ENCODE data around the gene TRIM59. TPM values are rescaled to one million over a fixed set of nuclear protein-coding genes. Genes with fewer than 3 reads are reported as not detected.

TRIM59 gene
- total RNA-seq, 2 donors from 2014 or later, result 32.7 to 33.1 TPM

- Histone ChIP-seq H3K27me3 (ENCODE audit: control insufficient read depth, insufficient read depth, low read length, poor library complexity, severe bottlenecking) (peaks cover 65% of the 10 kb centered on the region), H3K4me3 (ENCODE audit: low read length) (no peak overlapping the region), H3K27ac (ENCODE audit: low read depth, low read length) (no peak overlapping the region), H3K9me3 (ENCODE audit: control insufficient read depth, low read length) (peaks cover 9% of the 10 kb centered on the region), H3K36me3 (ENCODE audit: control insufficient read depth, insufficient read depth, low read length) (no peaks in the 10 kb centered on the region), H3K4me1 (ENCODE audit: control insufficient read depth, insufficient read depth, low read length) (peaks cover 11% of the 10 kb centered on the region), H3K9ac (ENCODE audit: extremely low read depth, low read length, poor library complexity, severe bottlenecking) (no peak overlapping the region)
- WGBS, 2 experiments (ENCODE audit: insufficient coverage in 1 of 2, insufficient read length in 1 of 2), result 93 to 100% methylated on average over 1 to 3 of the region's 3 CpGs
- H3K4me1 Mint-ChIP-seq, result peaks cover 22% of the 10 kb centered on the region
- no peak overlapping the region for H3K27ac Mint-ChIP-seq
- no peak overlapping the region for H3K4me3 Mint-ChIP-seq
- peaks cover 12% of the 10 kb centered on the region for H3K9me3 Mint-ChIP-seq
- TF ChIP-seq, protein P1, sequence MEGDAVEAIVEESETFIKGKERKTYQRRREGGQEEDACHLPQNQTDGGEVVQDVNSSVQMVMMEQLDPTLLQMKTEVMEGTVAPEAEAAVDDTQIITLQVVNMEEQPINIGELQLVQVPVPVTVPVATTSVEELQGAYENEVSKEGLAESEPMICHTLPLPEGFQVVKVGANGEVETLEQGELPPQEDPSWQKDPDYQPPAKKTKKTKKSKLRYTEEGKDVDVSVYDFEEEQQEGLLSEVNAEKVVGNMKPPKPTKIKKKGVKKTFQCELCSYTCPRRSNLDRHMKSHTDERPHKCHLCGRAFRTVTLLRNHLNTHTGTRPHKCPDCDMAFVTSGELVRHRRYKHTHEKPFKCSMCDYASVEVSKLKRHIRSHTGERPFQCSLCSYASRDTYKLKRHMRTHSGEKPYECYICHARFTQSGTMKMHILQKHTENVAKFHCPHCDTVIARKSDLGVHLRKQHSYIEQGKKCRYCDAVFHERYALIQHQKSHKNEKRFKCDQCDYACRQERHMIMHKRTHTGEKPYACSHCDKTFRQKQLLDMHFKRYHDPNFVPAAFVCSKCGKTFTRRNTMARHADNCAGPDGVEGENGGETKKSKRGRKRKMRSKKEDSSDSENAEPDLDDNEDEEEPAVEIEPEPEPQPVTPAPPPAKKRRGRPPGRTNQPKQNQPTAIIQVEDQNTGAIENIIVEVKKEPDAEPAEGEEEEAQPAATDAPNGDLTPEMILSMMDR (conservative IDR thresholded peaks at IDR 0.05), result no peak
- no peak for DNase-seq
- H3K27me3 Mint-ChIP-seq (ENCODE audit: insufficient read depth), result peaks cover 49% of the 10 kb centered on the region
- H3K36me3 Mint-ChIP-seq (ENCODE audit: low read depth), result no peaks in the 10 kb centered on the region
These were observed 10.4 kb upstream of the TRIM59 start for GRCh38 chr3:160460033-160460432.

DNA sequence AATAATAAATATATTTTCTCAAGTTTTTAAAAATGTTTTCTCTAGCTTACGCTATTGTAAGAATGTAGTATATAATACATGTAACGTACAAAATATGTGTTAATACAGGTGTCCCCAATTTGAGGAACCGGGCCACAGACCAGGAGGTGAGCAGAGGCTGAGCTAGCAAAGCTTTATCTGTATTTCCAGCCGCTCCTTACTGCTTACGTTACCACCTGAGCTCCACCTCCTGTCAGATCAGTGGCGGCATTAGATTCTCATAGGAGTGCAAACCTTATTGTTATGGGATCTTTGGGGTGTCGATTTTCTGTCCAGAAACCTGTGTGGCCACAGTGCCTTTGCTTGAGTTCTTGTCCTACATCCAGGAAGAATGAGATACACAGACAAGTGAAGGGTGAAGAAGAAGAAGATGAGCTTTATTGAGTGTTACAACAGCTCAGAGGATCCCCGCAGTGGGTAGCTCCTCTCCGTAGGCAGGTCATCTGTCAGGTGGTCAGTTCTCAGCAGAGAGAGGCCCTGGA lies 9.9 kb upstream of the TRIM59 start:
- Histone ChIP-seq H3K9me3 (ENCODE audit: control insufficient read depth, low read length) (peaks cover 9% of the 10 kb centered on the region), H3K4me3 (ENCODE audit: low read length) (no peak overlapping the region), H3K9ac (ENCODE audit: extremely low read depth, low read length, poor library complexity, severe bottlenecking) (no peak overlapping the region), H3K27ac (ENCODE audit: low read depth, low read length) (no peak overlapping the region), H3K27me3 (ENCODE audit: control insufficient read depth, insufficient read depth, low read length, poor library complexity, severe bottlenecking) (peaks cover 65% of the 10 kb centered on the region), H3K36me3 (ENCODE audit: control insufficient read depth, insufficient read depth, low read length) (no peaks in the 10 kb centered on the region), H3K4me1 (ENCODE audit: control insufficient read depth, insufficient read depth, low read length) (peaks cover 11% of the 10 kb centered on the region)
- Mint-ChIP-seq H3K9me3 (peaks cover 12% of the 10 kb centered on the region), H3K36me3 (ENCODE audit: low read depth) (no peaks in the 10 kb centered on the region), H3K4me3 (no peak overlapping the region), H3K4me1 (peaks cover 22% of the 10 kb centered on the region), H3K27me3 (ENCODE audit: insufficient read depth) (peaks cover 53% of the 10 kb centered on the region), H3K27ac (no peak overlapping the region)
- DNase-seq, result no peak
- TF ChIP-seq, protein P1 (conservative IDR thresholded peaks at IDR 0.05), result no peak
- 95 to 99% methylated on average over 6 to 9 of the region's 9 CpGs for WGBS, 2 experiments (ENCODE audit: insufficient coverage in 1 of 2, insufficient read length in 1 of 2)

DNA sequence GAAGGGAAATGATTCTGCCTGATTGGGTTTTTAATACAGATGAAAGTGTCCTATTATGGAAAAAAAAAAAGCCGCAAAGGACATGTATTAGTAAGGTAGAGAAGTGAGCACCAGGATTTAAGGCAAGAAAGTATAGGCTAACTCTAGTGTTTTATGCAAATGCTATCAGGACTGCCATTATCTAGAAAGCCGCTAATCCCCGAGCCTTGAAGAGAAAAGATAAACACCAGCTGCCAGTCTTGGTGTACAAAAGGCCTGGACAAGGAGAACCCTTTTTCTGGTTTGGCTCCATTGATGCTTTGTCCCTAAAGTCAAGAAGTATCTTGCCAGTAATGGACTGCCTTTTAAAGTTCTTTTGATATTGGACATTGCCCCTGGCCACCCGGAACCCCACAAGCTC lies 8.6 kb upstream of the TRIM59 start:
- peaks cover 62% of the 10 kb centered on the region for H3K27me3 Mint-ChIP-seq (ENCODE audit: insufficient read depth)
- no peak for DNase-seq
- no peaks in the 10 kb centered on the region for H3K36me3 ChIP-seq (ENCODE audit: control insufficient read depth, insufficient read depth, low read length)

More for the DNA sequence above, 8.6 kb upstream of the TRIM59 start:
- Histone ChIP-seq H3K4me3 (ENCODE audit: low read length) (no peak overlapping the region), H3K4me1 (ENCODE audit: control insufficient read depth, insufficient read depth, low read length) (peaks cover 11% of the 10 kb centered on the region), H3K27me3 (ENCODE audit: control insufficient read depth, insufficient read depth, low read length, poor library complexity, severe bottlenecking) (peaks cover 68% of the 10 kb centered on the region), H3K27ac (ENCODE audit: low read depth, low read length) (no peak overlapping the region), H3K9me3 (ENCODE audit: control insufficient read depth, low read length) (peaks cover 9% of the 10 kb centered on the region), H3K9ac (ENCODE audit: extremely low read depth, low read length, poor library complexity, severe bottlenecking) (no peak overlapping the region)
- peaks cover 22% of the 10 kb centered on the region for H3K4me1 Mint-ChIP-seq
- H3K4me3 Mint-ChIP-seq, result no peak overlapping the region
- no peak overlapping the region for H3K27ac Mint-ChIP-seq
- WGBS, 2 experiments (ENCODE audit: insufficient coverage in 1 of 2, insufficient read length in 1 of 2), result 80 to 91% methylated on average over 3 to 4 of the region's 4 CpGs
- TF ChIP-seq, protein P1 (conservative IDR thresholded peaks at IDR 0.05), result no peak
- no peaks in the 10 kb centered on the region for H3K36me3 Mint-ChIP-seq (ENCODE audit: low read depth)
- H3K9me3 Mint-ChIP-seq, result peaks cover 12% of the 10 kb centered on the region

Data from endodermal cell (in vitro differentiated cells).